ENCODE measurements around the gene FSCN2. TPM values are rescaled to one million over a fixed set of nuclear protein-coding genes. Genes with fewer than 3 reads are reported as not detected.
A peak's percentile ranks its signal among the peaks of the same experiment; 100 is the strongest.

Gene FSCN2
- total RNA-seq, 6 donors from 2014 or later = 2.7 to 37.7 (median 3.9) TPM

DNA sequence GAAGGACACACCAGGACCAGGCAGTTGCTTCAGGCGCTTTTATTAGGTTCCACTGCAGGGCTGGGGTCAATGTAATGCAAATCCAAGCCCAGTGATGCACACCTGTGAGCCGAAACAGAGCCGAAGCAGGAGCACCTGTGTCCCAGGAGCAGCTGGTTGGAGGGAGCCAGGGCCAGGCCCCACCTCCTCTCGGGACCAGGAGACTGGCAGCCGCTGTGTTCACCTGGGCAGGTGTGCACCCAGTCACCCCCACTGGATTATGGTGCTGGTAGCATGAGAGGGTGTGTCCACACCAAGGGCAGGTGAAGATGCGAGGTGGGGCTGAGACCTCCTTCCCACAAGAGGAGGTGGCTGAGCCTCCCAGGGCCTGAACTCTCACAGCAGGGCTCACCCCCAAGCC, 28.7 kb downstream of the FSCN2 start:
- Histone ChIP-seq H3K4me3 (no peak overlapping the region), H3K4me1 (peaks cover 12 to 29% (median 13%) of the 10 kb centered on the region in 4 donors), H3K9me3 (no peaks in the 10 kb centered on the region), H3K27ac (no peak overlapping the region), H3K36me3 (peaks cover 8 to 60% (median 40%) of the 10 kb centered on the region in 4 donors), H3K27me3 (no peaks in the 10 kb centered on the region)
- no peak for TF ChIP-seq EP300 (IDR thresholded peaks at IDR 0.05)
- no peak for TF ChIP-seq POLR2A (IDR thresholded peaks at IDR 0.05)
- TF ChIP-seq, protein P1, sequence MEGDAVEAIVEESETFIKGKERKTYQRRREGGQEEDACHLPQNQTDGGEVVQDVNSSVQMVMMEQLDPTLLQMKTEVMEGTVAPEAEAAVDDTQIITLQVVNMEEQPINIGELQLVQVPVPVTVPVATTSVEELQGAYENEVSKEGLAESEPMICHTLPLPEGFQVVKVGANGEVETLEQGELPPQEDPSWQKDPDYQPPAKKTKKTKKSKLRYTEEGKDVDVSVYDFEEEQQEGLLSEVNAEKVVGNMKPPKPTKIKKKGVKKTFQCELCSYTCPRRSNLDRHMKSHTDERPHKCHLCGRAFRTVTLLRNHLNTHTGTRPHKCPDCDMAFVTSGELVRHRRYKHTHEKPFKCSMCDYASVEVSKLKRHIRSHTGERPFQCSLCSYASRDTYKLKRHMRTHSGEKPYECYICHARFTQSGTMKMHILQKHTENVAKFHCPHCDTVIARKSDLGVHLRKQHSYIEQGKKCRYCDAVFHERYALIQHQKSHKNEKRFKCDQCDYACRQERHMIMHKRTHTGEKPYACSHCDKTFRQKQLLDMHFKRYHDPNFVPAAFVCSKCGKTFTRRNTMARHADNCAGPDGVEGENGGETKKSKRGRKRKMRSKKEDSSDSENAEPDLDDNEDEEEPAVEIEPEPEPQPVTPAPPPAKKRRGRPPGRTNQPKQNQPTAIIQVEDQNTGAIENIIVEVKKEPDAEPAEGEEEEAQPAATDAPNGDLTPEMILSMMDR (IDR thresholded peaks at IDR 0.05) = no peak
- TF ChIP-seq POLR2AphosphoS5 (IDR thresholded peaks at IDR 0.05) = no peak
- DNase-seq (no peak), ATAC-seq (ENCODE audit: low FRiP score in 2 of 2) (no peak)
- WGBS, 2 donors = 90 to 92% methylated on average over 2 to 6 of the region's 6 CpGs

DNA sequence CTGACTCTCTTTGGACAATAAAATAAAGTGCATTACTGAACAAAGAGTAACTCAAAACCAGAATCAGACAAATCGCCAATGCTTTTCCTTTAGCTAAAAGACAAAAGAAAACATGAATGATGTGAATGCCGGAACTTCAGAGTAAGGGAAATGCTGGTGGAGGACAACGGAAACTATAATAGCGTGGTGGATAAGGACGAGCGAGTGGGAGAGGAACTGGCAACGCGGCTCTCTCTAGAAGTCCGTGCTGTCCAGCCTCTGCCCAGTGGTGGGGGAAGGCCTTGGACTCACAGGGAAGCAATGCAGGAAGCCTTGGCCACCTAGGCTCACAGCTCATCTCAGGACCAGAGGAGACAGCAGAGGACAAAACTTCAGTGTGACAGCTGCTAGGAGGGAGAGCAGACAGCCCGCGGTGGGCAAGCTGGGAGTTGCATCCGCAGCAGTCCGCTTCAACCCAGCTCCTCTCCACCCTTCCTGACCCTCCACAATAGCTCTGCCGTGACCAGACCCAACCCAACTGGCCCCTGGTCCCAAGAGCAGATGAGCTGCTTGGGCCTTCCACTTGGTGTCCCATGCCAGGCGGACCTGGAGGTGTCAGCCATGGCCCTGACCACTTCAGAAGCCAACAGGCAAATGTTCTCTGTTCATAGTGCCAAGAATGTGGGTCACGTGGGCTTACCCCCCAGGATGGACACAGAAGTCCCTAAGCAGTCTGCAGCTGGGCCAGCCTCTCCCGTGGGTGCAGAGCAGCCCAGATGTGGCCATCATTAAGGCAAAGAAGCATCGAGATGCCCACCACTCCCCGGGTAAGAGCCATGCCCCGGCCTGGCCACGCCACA, 29.3 kb downstream of the FSCN2 start:
- no peak for TF ChIP-seq POLR2AphosphoS5 (IDR thresholded peaks at IDR 0.05)
- no peak for TF ChIP-seq POLR2A (IDR thresholded peaks at IDR 0.05)
- TF ChIP-seq EP300 (IDR thresholded peaks at IDR 0.05) = no peak
- Histone ChIP-seq H3K27ac (no peak overlapping the region), H3K27me3 (no peaks in the 10 kb centered on the region), H3K4me3 (no peak overlapping the region), H3K4me1 (peaks cover 12 to 27% (median 13%) of the 10 kb centered on the region in 4 donors), H3K9me3 (no peaks in the 10 kb centered on the region), H3K36me3 (peaks cover 8 to 66% (median 46%) of the 10 kb centered on the region in 4 donors)
- DNase-seq = peak in 1 of 2 donors; percentile 61
- ATAC-seq (ENCODE audit: low FRiP score in 2 of 2) = no peak
- WGBS, 2 donors = 82 to 91% methylated on average over 13 to 21 of the region's 21 CpGs

DNA sequence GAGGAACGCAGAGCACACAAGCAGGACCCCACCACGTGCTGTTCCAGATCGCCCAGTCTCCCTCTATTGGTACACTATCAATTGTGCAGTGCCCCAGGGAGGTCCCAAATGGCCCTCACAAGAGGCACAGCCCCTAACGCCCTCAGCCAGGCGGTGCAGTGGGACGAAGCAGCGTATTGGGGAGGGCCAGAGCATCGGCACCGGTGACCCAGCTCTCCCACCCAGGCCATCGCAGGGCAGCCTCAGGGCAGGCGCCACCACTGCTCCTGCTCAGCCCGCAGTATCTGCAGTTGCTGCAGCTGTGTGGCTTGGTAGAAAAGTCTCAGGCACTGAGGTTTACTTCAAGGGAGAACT, 29.9 kb downstream of the FSCN2 start:
- no peak for ATAC-seq (ENCODE audit: low FRiP score in 2 of 2)
- peaks cover 8 to 72% (median 50%) of the 10 kb centered on the region in 4 donors for H3K36me3 ChIP-seq
- TF ChIP-seq POLR2A (IDR thresholded peaks at IDR 0.05) (no peak), EP300 (IDR thresholded peaks at IDR 0.05) (no peak), POLR2AphosphoS5 (IDR thresholded peaks at IDR 0.05) (no peak)
- TF ChIP-seq, protein P1 (IDR thresholded peaks at IDR 0.05) = no peak
- no peaks in the 10 kb centered on the region for H3K27me3 ChIP-seq
- no peaks in the 10 kb centered on the region for H3K9me3 ChIP-seq
- H3K27ac ChIP-seq = no peak overlapping the region
- H3K4me1 ChIP-seq = peaks cover 11 to 21% (median 12%) of the 10 kb centered on the region in 4 donors
- no peak overlapping the region for H3K4me3 ChIP-seq
- WGBS, 2 donors = 87 to 93% methylated on average over 8 to 12 of the region's 12 CpGs
- no peak for DNase-seq

DNA sequence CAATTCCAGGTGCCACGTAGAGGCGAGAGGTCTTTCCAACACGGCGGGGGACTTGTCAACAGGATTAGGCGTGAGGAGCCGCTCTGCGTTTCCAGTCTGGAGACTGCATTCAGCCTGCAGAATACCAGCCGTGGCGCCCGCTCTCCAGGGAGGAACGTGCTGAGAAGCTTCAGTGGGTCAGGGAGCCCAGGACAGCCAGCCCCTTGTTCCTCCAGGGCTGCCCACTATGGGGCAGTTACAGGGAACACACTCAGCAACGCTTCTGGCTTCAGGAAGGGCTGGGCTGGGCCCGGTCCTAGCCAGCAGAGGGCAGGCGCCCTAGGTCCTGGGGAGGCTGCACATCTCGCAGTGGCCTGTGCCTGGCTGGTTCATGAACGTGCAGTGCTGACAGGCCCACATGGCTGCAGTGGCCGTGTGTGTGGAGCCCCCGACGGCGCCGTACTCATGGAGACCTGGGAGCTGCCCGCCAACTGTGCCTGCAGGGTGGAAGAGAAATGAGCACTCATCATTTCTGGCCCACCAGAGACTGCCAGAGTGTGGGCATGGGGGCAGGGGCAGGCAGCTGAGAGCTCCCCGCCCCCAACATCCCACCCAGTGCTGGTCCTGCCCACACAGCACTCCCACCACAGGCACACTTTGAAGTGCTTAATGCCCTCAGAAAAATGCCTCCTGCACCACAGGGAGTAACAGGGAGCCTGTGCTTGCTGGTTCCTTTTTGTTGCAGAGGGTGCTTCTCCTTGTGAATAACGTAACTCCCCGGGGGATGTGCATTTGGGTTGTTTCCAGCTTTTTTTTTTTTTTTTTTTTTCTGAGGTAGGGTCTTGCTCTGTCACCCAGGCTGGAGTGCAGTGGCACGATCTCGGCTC, 31.0 kb downstream of the FSCN2 start:
- no peak for TF ChIP-seq POLR2AphosphoS5 (IDR thresholded peaks at IDR 0.05)
- no peak for TF ChIP-seq POLR2A (IDR thresholded peaks at IDR 0.05)
- TF ChIP-seq EP300 (IDR thresholded peaks at IDR 0.05) = no peak
- TF ChIP-seq, protein P1 (IDR thresholded peaks at IDR 0.05) = no peak
- Histone ChIP-seq H3K4me3 (no peak overlapping the region), H3K9me3 (no peaks in the 10 kb centered on the region), H3K27me3 (no peaks in the 10 kb centered on the region), H3K36me3 (peaks cover 9 to 83% (median 60%) of the 10 kb centered on the region in 4 donors), H3K27ac (no peak overlapping the region), H3K4me1 (peaks cover under 1 to 13% (median 2%) of the 10 kb centered on the region in 4 donors)
- WGBS, 2 donors = 83 to 86% methylated on average over 15 to 27 of the region's 27 CpGs
- DNase-seq (peak in 1 of 2 donors; percentile 79), ATAC-seq (ENCODE audit: low FRiP score in 2 of 2) (no peak)

DNA sequence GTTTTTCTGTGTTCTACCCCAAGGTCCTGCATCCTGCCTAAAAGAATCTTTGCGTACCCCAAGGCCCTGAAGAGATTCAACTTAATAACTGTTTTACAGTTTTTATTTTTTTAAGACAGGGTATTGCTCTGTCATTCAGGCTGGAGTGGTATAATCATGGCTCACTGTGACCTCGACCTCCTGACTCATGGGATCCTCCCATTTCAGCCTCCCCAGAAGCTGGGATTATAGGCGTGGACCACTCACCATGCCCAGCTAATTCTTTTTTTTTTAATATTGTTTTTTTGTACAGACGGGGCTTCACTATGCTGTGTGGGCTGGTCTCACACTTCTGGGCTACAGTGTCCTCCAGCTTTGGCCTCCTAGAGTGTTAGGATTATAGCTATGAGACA, 33.3 kb downstream of the FSCN2 start:
- DNase-seq = no peak
- WGBS, 2 donors = 82 to 88% methylated on average over 4 of the region's 4 CpGs
- Histone ChIP-seq H3K4me1 (peaks cover 9 to 20% (median 15%) of the 10 kb centered on the region in 4 donors), H3K9me3 (no peaks in the 10 kb centered on the region), H3K27ac (peak overlapping the region in 3 of 4 donors; percentile 4 to 18 (median 12)), H3K36me3 (peaks cover 24 to 99% (median 79%) of the 10 kb centered on the region in 4 donors), H3K27me3 (no peaks in the 10 kb centered on the region), H3K4me3 (no peak overlapping the region)
- TF ChIP-seq EP300 (IDR thresholded peaks at IDR 0.05) = no peak
- no peak for ATAC-seq (ENCODE audit: low FRiP score in 2 of 2)
